GM19324 (cell line): Measurements from ENCODE around the gene PXDN.
"Not testable (repeated sequence)": the region's sequence is repeated elsewhere in the genome, so short reads cannot be mapped to it uniquely, and the experiment has no call there.

Source experiments
- ATAC-seq: cut with Tn5 transposase; IDR thresholded peaks from one replicate; pipeline ENCODE4 v1.9.1; 2021; ENCODE audit warnings: mild to moderate bottlenecking, moderate library complexity; ENCODE audit not compliant: unreplicated experiment, low FRiP score

The PXDN gene

DNA sequence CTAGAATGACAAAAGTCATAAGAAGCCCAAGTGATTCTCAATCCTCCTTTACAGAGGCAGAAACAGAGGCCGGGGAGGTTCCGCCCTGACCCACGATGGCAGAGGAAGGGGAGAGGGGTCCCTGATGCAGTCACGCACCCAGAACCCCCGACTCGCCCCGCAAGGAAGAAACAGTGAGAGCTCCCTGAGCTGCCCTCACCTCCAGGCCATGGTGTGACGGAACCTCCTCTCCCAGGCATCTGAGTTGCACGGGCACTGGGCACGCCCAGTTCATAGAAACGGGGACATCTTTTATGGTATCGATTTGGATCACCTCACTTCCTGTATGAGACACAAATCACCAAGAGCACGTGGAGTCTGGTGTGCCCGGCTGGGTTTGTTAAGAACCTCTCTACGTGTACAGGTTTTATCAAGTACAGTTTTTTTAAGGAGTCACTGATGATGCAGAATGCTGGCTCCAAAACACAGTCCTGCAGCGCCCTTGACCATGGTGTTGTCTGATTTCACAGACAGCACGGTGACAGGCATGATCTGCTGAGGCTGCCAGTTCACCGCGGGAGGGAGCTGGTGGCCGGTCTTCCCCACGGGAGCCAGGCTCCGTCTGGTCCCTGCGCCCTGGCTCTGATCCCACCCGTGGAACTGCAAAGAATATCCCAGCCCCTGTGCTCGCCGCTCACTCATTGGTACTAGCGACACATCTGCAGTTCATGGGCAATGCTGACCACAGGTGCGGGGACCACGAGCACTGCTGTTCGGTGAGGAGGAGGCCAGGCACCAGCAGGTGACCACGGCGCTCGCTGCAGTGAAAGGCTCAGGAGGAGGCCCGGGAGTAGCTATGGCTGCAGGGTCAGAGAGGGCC is 35.6 kb downstream of the PXDN start:
- no peak for ATAC-seq

DNA sequence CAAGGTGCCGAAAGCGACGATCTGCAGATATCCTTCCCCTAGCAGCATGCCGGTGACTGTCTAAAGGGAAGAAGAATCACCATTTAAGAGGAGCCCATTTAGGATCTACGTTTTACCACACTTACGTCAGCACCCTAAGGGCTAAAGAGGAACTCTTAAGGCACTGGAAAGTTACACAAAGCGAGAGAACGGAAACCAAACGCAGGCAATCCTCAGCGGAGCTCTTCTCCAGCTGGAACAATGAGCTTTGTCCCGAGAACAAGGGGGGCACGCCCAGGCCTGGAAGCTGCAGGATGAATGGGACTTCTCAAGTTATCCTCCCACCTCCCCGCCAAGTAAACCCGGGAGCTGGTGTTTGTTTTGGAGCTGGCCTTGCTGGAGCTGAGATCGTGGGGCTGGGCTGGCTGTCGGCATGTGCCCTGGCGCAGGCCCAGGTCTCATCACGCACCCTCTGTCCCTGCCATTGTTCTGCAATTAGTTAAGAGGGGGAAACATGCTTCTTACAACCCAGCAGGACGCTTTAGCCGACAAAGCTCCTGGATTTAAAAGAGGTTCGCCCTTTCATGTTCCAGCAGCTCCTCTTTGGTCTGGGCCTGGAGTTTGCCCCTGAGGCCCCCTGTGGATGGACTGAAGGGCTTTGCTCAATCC is 36.4 kb downstream of the PXDN start:
- ATAC-seq = no peak

GRCh38 chr2:1706089-1706841 is 38.0 kb downstream of the PXDN start:
- ATAC-seq = not testable (repeated sequence)

GRCh38 chr2:1705557-1706076 is 38.7 kb downstream of the PXDN start:
- no peak for ATAC-seq

GRCh38 chr2:1704631-1705556 is 39.4 kb downstream of the PXDN start:
- no peak for ATAC-seq

DNA sequence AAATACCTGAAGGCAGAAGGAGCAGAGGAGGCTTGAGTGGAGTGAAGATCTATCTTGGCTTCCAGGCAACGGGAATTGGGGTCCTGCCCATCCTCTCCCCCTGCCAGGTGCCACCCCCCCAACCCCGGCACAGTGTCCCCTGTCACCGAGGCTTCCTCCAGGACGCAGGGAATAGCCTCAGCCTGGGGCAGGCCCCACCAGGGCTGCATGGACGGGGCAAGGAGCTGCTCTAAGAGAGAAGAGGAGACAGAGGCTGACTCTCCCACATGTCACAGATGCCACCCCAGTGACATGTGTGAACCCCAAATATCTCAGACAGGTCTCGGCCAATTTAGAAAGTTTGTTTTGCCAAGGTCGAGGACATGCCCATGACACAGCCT is 42.1 kb downstream of the PXDN start:
- ATAC-seq = no peak

DNA sequence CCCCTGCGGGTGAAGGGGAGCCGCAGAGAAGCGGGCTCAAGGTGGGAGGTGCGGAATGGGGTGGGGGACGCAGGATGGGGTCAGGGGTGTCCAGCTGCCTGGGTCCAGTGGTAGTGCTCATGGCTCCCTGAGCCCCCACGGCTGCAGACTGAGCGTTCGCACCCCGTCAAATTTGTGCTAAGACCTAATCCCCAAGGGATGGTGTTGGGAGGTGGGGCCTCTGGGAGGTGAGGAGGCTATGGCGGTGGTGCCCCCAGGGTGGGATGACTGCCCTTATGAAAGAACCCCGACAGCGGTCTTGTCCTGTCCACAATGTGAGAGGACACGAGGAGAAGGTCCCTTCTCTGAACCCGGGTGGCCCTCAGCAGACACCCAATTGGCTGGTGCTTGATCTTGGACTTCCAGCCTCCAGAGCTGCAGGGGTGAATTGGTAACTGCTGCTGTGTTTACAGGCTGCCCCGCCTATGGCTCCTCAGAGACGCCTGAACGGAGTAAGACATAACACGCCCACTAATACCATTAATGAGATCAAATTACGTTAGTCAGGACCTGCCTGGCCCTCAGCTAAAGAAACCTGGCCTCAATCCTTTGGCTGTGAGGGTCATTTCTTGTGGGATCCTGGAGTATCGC is 42.6 kb downstream of the PXDN start:
- ATAC-seq = no peak

DNA sequence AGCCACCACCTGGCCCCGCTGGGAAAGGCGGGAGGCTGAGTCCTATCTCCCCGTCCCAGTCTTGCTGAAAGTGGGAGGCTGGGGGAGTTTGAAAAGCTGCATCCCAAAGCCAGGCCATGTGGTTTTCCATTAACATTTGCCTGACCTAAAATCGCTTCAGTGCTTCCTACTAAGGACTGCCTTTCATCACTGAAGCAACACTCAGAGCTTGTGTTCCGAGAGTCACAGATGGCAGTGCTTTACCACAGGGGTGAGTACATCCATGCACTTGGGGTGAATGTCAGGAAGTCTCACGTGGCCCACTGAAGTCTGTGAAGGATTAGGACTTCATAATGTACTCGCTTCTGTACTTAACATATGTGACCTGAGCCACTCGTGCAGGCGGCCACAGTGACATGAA is 43.3 kb downstream of the PXDN start:
- ATAC-seq = no peak

- not testable (repeated sequence) for ATAC-seq
Observed at GRCh38 chr2:1700427-1700826, 43.9 kb downstream of the PXDN start.

DNA sequence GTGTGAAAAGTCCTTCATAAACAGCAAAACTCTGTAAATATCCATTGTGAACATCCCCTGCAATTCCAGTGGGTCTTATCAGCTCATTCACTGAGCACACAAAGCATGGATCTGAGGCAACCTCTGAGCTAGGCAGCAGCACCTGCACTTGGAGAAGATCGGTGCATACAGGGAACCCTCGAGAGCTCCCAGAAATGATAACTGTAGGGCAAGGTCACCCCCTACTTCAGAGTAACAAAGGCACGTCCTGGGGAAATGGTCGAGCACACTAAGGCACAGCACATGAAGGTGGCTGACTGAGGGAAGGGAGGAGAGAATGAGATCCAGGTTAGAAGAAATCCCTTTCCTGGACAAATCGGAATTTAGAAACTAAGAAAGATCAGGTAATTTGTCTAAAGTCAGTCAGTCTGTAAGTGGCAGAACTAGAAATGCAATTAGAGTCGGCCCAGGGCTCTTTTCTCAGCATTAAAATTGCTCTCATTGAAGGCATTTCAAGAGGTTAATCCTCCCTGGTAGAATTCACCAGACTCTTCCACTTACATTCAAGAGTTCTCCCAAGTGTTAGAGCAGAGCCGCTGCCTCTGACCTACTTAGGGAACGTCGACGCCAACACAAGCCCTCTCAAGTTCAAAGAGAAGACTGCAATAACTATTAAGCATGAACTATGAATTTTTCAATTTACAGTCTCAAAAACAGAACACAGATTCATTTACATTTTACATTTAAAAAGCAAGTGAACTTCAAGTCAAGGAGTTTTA is 45.9 kb downstream of the PXDN start:
- no peak for ATAC-seq

DNA sequence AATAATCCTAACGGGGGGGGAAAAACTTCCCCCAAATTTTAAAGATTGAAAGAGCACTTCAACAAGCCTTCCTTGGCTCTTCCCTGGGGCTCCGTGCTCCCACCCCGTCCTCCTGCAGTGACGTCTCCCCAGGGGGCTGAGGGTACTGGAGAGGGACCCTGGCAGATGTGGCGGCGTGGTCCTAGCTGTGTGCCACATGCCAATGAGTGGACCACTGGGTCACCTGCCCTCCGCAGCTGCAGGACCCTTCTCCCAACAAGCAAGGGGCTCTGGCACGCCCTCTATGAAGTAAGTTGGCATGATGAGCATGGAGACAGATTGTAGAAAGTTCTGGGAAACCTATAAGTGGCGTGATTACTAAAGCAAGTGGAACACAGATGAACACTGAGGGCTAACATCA is 46.7 kb downstream of the PXDN start:
- ATAC-seq = no peak

DNA sequence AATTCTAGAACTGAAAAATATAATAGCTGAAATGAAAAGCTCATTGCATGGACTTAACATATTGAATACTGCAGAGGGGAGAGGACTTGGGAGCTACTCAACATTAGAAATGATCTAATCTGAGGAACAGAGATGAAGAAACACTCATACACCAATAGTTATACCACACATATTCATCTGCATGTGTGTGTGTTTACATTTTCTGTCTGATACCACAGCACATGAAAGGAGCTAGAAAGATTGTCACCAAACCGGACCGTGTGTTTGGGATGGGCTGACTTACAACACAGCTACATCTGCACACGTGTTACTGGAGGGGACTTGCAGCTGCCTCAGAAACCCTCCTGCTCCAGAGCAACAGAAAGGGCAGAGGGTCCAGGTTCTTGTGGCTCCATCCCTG is 47.8 kb downstream of the PXDN start:
- no peak for ATAC-seq

- ATAC-seq = no peak
Observed at GRCh38 chr2:1694371-1695271, 49.7 kb downstream of the PXDN start.

DNA sequence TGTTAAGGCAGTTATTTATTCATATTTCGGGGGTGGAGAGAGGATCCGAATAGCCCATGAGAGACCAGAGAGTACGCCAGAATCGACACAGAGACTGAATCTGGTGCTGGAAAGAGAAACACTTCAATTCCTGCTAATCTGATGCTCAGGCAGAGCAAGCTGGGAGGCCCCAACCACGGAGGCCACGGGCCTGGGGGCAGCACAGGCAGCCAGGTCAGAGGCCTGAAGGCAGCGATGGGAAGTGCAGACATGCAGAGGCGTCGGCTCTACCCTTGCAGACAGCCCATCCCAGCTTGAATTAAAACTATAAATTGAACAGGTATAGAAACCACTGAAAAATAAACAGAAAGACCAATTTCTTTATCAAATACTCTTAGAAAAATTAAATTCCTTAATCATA is 50.6 kb downstream of the PXDN start:
- ATAC-seq = no peak

DNA sequence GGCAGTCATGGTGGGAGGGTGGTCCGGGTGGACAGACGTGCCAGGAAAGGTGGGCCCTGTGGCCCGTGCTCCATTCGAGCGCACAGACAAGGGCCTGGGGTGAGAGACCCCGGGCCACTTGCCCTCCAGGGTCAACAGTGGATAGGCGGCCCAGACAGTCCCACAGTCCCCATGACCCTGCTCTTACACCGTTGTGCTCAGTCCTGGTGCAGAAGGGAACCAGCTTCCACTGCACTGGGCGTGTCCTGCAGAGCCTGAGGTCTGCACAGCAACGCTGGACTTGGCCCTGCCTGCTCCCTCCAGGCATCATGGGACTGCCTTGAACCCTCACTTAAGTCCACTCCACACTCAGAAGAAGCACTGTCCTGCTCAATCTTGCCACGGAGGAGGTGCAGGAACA is 52.0 kb downstream of the PXDN start:
- no peak for ATAC-seq

DNA sequence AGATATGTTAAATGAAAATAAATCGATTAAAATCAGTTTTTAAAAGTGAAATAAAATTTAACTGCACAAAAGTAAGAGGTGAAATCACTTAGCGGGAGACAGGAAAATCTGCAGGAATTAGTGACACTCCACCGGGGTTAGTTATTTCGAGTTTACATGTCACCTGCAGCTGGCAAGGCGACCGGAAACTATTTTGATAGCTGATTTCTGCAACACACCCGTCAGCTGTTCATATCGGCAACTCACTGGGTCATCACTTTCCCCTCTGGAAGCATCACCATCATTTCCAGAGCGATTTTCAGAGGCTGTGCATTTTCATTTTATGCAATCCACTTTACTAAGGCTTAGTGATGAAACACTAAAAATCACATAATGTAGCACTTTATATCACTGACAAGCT is 52.9 kb downstream of the PXDN start:
- no peak for ATAC-seq

DNA sequence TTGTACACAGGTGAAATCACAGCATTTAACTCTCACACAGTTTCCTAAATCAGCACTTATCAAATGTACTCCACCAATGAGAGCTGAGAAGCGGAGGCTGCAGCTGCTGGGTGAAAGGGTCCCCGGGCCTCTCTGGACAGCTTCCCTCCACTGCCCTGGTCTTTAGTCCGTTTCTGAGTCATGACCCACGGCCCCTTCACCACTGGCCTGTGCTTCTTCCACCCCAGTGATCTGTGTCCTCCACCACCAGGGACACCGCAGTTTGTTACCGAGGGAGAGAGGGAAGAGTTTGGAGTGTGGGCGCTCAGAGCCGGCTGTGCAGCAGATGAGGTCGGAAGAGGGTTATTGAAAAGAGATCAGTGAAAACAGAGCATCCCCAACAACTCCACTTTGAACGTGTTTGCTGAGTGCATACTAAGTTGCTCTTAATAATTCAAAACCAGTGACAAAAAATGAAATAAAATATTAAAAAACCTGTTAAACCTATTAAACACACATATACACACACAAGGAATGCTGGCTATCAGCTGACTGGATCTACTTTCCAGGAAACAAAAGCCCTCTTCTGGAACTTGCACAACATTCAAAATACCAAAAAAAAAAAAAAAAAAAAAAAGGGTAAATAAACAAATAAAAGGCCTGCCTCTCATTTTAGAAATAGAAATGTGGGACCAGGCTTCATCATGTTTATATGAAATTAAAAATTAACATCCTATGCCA is 54.1 kb downstream of the PXDN start:
- ATAC-seq = no peak
